ENCODE results near the gene GCSAM.

GRCh38 chr3:112121577-112122547 is 11.2 kb downstream of the GCSAM start:
- TF ChIP-seq CTCF (conservative IDR thresholded peaks at IDR 0.05; ENCODE audit: low read depth, low read length) (no peak), EZH2 (IDR thresholded peaks at IDR 0.05; ENCODE audit: low read length, unreplicated experiment) (no peak)

Measured in PC-3 (cell line).